ENCODE data around the gene SCAND1. TPM values are rescaled to one million over a fixed set of nuclear protein-coding genes. Genes with fewer than 3 reads are reported as not detected.
A peak's percentile ranks its signal among the peaks of the same experiment; 100 is the strongest.
"Not testable (repeated sequence)": the region's sequence is repeated elsewhere in the genome, so short reads cannot be mapped to it uniquely, and the experiment has no call there.

The SCAND1 gene
- total RNA-seq, 1 experiment from 2014 or later: 81.1 TPM

DNA sequence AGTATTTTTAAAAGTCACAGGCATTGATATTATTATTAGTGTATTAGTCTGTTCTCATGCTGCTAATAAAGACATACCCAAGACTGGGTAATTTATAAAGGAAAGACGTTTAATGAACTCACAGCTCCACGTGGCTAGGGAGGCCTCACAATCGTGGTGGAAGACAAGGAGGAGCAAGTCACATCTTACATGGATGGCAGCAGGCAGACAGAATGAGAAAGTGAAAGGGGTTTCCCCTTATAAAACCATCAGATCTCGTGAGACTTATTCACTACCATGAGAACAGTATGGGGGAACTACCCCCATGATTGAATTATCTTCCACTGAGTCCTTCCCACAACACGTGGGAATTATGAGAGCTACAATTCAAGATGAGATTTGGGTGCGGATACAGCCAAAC, 5.0 kb upstream of the SCAND1 start:
- DNase-seq (ENCODE audit: low read depth): not testable (repeated sequence)

DNA sequence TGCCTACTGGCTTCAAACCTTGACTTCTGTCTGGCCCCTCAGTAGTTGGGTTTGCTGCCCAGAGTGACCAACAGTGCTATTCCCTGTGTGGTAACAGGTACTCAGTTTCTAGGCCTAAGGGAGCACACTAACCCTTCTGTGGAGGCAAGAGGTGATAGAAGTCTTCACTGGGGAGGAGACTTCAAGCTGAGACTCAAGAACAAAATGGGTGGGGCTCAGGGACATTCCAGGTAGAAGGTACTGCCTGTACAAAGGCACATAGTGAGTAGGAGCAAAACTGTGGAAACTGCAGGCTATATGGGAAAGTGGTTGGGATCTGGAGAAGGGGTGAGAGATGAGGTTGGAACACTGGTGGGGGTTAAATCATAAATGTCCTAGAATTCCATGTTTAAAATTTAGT, 2.3 kb upstream of the SCAND1 start:
- no peak for DNase-seq (ENCODE audit: low read depth)

- peak; percentile 21 for DNase-seq (ENCODE audit: low read depth)
These were observed 577 bp upstream of the SCAND1 start for GRCh38 chr20:35954907-35955251.

- peak; percentile 45 for DNase-seq (ENCODE audit: low read depth)
These were observed 709 bp downstream of the SCAND1 start for GRCh38 chr20:35953387-35954199.

DNA sequence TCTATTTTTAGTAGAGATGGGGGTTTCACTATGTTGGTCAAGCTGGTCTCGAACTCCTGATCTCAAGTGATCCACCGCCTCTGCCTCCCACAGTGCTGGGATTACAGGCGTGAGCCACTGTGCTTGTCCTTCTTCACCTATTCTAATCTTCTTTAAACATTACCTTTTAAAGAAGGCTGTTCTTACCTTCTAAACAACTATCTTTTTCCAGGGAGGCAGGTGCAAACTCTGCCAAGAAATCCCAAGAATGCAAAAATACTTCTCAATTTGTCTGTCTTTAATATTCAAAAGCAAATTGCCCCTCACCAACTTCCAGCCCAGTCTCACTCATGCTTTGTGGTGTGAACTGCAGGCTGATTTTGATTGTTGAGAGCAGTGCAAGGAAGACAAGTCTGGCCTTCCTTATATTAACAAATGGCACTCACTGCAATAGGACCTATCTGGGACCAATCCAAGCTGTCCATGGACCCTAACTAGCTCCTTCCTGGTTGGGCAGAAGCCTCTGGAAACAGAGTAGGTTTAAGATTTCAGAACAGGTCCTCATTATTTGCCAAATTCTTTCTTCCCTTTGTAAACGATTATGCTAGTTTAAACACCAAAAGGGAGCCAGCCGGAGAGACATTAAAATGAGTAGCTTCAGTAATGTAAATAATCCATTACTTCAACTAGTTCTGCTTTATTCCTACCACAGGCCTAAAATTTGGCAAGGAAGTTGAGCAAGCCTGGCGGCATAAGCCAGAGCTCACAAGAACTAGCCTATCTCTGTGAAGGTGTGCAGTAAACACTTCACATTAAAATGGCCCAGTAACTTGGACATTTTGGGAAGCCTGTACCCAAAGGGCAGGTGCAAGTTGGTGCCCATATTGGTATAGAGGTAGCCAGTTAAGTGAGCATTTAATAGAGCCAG, 1.6 kb downstream of the SCAND1 start:
- DNase-seq (ENCODE audit: low read depth): peak; percentile 10

GRCh38 chr20:35952080-35952479, 2.2 kb downstream of the SCAND1 start:
- DNase-seq (ENCODE audit: low read depth): not testable (repeated sequence)

DNA sequence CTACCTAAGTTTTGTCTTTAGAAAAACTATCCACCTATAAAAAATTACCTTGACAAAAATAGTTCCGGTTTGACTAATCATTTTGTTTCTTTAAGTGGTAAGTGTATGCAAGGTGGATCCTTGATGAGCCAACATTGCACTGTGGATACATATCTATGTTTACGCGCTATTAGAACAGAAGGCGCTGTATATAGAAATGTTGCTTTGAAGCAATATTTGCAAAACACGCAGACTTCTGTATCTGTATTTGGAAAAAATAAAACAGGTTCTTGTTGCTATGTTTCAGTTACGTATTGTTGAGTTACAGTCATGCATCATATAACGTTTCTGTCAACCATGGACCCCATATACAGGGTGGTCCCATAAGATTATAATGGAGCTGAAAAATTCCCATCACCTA, 4.2 kb downstream of the SCAND1 start:
- DNase-seq (ENCODE audit: low read depth): no peak

DNA sequence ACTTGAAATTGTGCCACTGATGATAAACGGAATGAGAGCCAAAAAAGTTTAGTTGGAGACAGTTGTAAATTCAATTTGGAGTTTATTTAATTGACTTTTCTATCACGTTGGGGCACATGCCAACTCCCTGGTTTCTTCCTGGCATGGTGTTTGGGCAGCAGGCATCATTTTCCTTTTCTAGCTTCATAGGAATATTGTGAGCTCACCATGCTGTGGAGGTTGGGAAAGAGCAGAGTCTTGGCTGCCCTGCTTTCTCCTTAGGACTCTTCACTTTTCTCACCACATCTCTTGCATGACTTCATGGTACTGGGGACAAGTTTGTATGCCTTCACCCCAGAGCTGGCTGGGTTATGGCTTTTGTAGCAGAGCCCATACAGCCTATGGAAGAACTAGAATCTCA, 6.4 kb downstream of the SCAND1 start:
- no peak for DNase-seq (ENCODE audit: low read depth)

- peak; percentile 27 for DNase-seq (ENCODE audit: low read depth)
These were observed 6.8 kb downstream of the SCAND1 start for GRCh38 chr20:35947489-35947888.

GRCh38 chr20:35942243-35942642, 12.1 kb downstream of the SCAND1 start:
- no peak for DNase-seq (ENCODE audit: low read depth)

DNA sequence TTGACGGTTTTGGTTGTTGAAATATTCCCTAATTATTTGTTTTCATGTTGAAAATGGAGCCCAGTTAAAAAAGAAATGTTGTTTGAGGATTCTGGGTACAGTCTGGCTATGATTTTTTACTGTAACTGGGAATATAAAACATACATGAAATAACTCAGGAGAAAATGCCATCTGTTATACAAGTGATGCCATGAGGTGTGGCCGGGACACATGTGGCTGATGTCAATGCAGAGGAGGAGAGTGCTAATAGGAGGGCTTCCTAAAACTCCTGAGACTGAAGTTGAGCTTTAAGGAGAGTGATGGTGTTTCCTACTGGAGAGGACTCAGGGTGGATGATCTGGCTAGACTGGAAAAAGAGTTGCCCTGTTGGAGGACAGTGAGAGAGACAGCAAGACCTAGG, 12.7 kb downstream of the SCAND1 start:
- no peak for DNase-seq (ENCODE audit: low read depth)

GRCh38 chr20:35939264-35939663, 15.0 kb downstream of the SCAND1 start:
- DNase-seq (ENCODE audit: low read depth): no peak

- DNase-seq (ENCODE audit: low read depth): no peak
These were observed 20.3 kb downstream of the SCAND1 start for GRCh38 chr20:35934050-35934449.

GRCh38 chr20:35929301-35929700, 25.0 kb downstream of the SCAND1 start:
- DNase-seq (ENCODE audit: low read depth): no peak

GRCh38 chr20:35920523-35920922, 33.8 kb downstream of the SCAND1 start:
- no peak for DNase-seq (ENCODE audit: low read depth)

GRCh38 chr20:35918021-35918420, 36.3 kb downstream of the SCAND1 start:
- no peak for DNase-seq (ENCODE audit: low read depth)

- no peak for DNase-seq (ENCODE audit: low read depth)
These were observed 37.2 kb downstream of the SCAND1 start for GRCh38 chr20:35917077-35917476.

DNA sequence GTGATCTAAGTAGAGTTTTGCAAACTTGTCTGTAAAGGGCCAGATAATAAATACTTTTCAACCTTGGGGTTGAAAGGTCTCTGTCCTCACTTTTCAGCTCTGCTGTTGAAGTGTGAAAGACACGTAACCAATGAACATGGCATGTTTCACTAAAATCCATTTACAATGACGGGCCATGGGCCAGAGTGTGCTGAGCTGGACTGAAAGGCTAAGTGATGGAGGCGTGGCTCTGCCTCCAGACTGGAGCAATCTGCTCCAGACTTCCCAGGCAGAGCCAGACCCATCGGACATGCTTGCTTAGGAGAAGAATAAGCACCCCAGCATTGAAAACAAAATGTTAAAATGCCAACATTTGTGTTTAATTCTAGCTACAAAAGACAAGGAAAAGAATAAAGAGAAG, 41.4 kb downstream of the SCAND1 start:
- DNase-seq (ENCODE audit: low read depth): no peak

GRCh38 chr20:35910254-35910653, 44.0 kb downstream of the SCAND1 start:
- DNase-seq (ENCODE audit: low read depth): no peak

- DNase-seq (ENCODE audit: low read depth): no peak
These were observed 44.5 kb downstream of the SCAND1 start for GRCh38 chr20:35909796-35910195.

GRCh38 chr20:35909176-35909575, 45.1 kb downstream of the SCAND1 start:
- DNase-seq (ENCODE audit: low read depth): no peak

GRCh38 chr20:35908007-35908406, 46.3 kb downstream of the SCAND1 start:
- DNase-seq (ENCODE audit: low read depth): no peak

All from Daoy (cell line).